ENCODE measurements around the gene ALDH3B2.

- no peak for TF ChIP-seq CTCF (IDR thresholded peaks at IDR 0.05)
- TF ChIP-seq EP300 (IDR thresholded peaks at IDR 0.05): no peak
These were observed 13.6 kb upstream of the ALDH3B2 start for GRCh38 chr11:67687986-67688385.

All from stomach (tissue), 4 donors.